ENCODE measurements around the gene LRRN2.
A peak's percentile ranks its signal among the peaks of the same experiment; 100 is the strongest.

LRRN2 gene

DNA sequence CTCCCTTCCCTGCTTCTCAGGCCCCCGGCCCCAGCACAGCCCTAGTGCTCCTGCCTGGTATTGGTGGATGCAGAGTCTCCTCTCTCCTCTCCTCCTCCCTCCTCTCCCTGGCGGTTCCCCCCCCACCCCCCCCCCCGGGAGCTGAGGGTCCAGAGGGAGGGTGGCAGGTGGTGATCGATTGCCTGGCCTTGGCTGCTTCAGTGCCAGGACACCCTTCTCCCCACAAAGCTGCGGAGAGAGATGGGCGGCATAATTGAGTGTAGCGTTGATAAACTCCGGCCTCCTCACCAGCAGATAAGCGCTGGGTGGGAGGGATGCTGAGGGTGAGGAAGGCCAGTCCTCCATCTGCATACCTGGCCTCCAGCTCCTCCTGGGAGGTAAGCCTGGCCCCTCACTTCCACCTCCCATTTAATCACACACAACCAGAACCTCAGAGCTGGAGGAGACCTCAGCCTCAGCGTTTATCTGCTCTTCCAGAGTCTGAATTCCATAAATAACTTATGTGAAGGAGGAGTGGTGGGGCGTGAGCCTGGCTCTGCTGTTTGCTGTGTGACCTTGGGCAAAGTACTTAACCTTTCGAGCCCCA is 60.8 kb downstream of the LRRN2 start:
- no peak for DNase-seq (ENCODE audit: low read depth)
- TF ChIP-seq, protein P1, sequence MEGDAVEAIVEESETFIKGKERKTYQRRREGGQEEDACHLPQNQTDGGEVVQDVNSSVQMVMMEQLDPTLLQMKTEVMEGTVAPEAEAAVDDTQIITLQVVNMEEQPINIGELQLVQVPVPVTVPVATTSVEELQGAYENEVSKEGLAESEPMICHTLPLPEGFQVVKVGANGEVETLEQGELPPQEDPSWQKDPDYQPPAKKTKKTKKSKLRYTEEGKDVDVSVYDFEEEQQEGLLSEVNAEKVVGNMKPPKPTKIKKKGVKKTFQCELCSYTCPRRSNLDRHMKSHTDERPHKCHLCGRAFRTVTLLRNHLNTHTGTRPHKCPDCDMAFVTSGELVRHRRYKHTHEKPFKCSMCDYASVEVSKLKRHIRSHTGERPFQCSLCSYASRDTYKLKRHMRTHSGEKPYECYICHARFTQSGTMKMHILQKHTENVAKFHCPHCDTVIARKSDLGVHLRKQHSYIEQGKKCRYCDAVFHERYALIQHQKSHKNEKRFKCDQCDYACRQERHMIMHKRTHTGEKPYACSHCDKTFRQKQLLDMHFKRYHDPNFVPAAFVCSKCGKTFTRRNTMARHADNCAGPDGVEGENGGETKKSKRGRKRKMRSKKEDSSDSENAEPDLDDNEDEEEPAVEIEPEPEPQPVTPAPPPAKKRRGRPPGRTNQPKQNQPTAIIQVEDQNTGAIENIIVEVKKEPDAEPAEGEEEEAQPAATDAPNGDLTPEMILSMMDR (IDR thresholded peaks at IDR 0.05; ENCODE audit: low read depth, low read length, missing control alignments): no peak
- no peak overlapping the region for H3K4me3 ChIP-seq (ENCODE audit: low read depth, low read length)

DNA sequence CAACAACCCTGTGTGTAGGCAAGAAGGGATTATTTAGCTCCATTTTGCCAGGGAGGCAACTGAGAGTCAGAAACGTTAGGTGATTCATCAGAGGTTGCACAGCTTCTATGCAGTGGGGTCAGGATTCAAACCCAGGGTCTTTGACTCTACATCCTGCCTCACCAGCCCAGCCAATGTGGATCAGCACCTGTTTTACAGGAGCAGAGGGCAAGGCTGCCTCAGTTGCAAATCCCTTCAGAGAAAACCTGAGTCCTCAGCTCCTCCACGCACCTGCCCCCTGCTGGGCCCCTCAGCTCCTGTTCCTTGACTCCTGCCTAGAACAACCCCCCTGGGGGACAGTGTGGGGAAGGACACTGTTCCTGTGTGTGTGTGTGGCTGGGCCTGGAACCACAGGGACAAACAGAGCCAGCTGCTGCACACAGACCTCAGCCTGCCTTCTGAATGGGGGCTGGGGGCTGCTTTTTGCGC is 61.6 kb downstream of the LRRN2 start:
- no peak overlapping the region for H3K4me3 ChIP-seq (ENCODE audit: low read depth, low read length)
- DNase-seq (ENCODE audit: low read depth): no peak
- TF ChIP-seq, protein P1 (IDR thresholded peaks at IDR 0.05; ENCODE audit: low read depth, low read length, missing control alignments): peak; percentile 42

DNA sequence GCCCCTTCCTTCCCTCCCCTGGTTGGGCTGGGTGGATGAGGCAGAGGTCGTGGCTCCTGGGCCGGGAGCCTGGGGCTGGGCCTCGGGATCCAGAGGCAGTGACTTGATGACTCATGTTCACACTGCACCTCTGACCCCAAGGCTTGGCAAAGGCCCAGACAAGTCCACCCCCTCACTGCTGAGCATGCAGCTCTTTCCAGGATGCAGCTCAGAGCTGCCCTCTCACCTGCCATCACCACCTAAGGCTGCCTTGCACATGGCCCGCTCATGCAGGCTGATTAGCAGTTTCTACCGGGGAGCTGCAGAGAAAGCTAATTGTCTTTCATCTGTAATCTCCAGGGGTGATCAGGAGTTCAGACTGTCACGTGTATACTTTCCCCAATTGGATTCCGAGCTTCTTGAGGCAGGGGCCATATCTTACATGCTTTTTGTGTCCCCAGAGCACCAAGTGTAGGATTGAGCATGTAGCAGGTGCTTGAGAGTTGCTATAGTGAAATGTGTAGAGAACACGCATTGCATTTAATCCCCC is 62.1 kb downstream of the LRRN2 start:
- H3K4me3 ChIP-seq (ENCODE audit: low read depth, low read length): no peak overlapping the region
- TF ChIP-seq, protein P1 (IDR thresholded peaks at IDR 0.05; ENCODE audit: low read depth, low read length, missing control alignments): no peak
- no peak for DNase-seq (ENCODE audit: low read depth)

DNA sequence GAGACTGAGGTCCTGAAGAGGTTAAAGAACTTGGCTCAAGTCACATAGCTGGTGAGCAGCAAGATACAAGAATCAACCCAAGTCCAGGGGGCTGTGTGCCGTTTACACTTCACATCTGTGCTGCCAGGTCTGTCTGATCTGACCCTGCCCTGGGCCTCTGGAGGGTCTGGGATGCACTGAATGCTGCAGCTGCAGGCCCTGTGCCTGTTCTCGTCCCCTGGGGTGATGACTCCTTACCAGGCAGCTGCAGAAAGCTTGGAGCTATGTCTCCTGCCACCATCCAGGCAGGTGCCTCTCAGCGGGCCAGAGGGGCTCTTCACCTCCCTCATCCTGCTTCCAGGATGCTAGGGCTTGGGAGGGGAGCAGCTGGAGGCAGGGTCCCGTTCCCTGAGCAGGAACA is 63.5 kb downstream of the LRRN2 start:
- no peak overlapping the region for H3K4me3 ChIP-seq (ENCODE audit: low read depth, low read length)
- DNase-seq (ENCODE audit: low read depth): no peak
- TF ChIP-seq, protein P1 (IDR thresholded peaks at IDR 0.05; ENCODE audit: low read depth, low read length, missing control alignments): no peak

DNA sequence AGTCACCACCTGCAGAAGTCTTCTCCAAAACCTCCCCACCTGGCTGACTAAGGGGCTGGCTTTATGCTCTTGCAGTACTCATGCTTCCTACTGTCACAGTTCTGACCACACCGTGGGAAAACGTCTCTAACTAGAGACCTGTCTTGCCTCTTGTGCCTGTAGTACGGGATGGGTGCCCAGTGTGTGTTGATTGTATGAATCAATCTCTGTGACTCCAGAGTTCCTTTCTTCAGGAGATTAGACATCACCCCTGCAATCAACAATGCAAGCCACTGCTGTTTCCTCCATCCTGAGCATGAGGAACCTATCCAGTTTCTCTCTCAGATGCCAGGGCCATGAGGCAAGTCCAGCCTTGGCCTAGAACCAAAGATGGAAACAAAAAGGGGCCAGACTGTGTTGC is 64.1 kb downstream of the LRRN2 start:
- H3K4me3 ChIP-seq (ENCODE audit: low read depth, low read length): no peak overlapping the region
- TF ChIP-seq, protein P1 (IDR thresholded peaks at IDR 0.05; ENCODE audit: low read depth, low read length, missing control alignments): no peak
- DNase-seq (ENCODE audit: low read depth): no peak

DNA sequence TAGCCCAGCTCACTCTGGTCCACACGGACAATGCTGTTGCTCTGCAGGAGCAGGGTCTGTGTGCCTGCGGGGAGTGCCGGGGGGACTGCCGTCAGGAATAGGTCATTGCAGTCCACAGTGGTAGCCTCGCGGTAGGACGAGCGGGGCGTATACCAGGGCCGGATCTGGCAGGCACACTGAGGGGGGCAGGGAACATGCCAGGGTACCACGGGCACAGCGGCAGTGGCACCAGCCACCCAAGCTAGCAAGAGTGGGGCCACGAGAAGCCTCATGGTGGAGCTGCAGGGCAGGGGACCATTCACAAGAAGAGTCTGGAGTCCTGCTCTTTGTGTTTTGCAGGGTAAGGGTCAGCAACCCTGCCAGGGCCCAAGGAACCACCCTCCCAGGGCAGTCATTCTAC is 65.8 kb downstream of the LRRN2 start:
- TF ChIP-seq, protein P1 (IDR thresholded peaks at IDR 0.05; ENCODE audit: low read depth, low read length, missing control alignments): peak; percentile 20
- no peak for DNase-seq (ENCODE audit: low read depth)
- no peak overlapping the region for H3K4me3 ChIP-seq (ENCODE audit: low read depth, low read length)
